NCI-H1105 treated with DMSO at 0.1 percent for 48 hours (cell line): Measurements from ENCODE around the gene CHST3.
"Not testable (repeated sequence)": the region's sequence is repeated elsewhere in the genome, so short reads cannot be mapped to it uniquely, and the experiment has no call there.

Experiments
- DNase-seq: peaks from one replicate; lab custom pipeline; 2025; lab: John Stamatoyannopoulos, UW

CHST3 gene

DNA sequence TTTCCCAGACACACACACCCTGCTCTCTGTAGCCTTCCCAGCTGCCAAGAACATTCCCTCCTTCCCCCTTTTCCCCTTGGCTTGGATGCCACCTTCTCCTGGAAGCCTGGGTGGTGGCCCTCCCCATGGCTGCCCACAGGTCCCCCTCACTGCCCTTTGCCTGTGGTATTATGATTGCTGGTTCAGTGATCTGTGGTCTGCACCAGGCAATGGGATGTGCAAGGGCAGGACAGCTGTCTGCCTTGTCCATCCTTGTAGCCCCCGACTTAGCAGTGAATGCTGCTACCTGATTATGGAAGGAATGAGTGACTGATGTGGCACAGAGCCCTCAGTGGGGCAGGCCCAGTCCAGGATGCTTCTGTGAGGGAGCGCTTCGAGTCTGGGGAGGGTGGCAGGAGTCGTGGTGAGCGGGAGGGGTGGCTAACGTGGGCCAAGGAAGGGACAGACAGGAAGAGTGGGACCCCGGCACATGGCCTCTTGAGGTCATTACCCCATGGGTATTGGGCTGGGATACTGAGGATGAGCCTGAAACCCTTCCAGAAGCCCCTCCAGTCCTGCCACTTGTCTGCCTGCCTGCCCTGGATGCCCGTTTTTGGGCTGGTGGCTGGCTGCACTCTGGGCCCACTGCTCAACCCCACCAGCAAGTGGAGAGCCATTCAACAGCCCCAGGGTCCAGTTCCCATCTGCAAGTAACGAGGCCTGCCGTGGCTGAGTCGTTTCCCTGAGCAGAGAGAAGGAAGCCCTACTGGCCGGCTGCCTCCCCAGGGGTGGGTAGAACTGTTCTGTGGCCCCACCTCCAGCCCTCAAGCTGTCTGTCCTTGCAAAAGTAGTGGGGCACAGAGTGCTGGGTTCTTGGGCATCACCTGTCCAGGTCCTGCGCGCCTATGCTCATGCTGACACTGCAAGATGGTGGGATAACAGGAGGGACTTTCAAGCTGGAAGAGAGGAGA lies 8.8 kb downstream of the CHST3 start:
- DNase-seq: no peak

- no peak for DNase-seq
Measured at GRCh38 chr10:71973777-71974488, 9.7 kb downstream of the CHST3 start.

GRCh38 chr10:71974489-71975021 lies 10.4 kb downstream of the CHST3 start:
- no peak for DNase-seq

DNA sequence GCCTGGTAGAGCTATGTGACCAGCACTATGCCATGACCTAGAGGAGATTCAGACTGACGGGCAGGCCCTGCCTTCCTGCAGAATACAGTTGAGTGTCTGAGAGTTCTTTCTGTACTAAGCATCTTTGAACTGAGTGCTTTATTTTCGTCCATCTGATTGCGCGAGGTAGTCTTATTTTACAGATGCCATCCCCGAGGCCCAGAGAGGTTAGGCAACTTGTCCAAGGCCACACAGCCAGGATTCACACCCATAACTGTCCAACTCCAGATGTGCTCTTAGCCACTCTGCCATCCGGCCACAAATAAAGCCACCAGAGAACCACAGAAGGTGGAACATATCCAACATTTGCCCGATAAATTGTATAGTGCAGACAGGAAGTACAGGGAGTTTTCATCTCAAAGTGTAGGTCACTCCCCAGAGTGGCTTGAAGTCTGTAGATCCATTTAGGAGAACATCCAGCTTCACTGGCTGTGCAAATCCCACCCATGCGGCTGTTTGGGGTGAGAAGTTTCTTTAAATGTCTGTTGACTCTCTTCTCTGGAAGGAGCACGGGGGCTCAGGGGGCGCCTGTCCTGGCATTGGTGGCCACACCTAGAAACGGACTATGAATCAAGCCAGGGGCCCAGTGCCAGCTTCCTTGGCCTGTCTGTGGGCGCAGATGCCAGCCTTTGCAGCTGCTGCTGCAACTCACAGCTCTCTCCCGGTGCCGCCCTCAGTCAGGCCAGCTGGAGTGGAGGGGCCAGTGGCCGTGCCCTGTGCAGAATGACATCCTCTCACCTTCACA lies 11.1 kb downstream of the CHST3 start:
- DNase-seq: no peak

GRCh38 chr10:71975871-71976725 lies 11.9 kb downstream of the CHST3 start:
- DNase-seq: no peak

GRCh38 chr10:71977614-71977903 lies 13.4 kb downstream of the CHST3 start:
- not testable (repeated sequence) for DNase-seq

GRCh38 chr10:71978476-71978875 lies 14.3 kb downstream of the CHST3 start:
- no peak for DNase-seq

- no peak for DNase-seq
Measured at GRCh38 chr10:71978988-71979691, 14.9 kb downstream of the CHST3 start.

- DNase-seq: no peak
Measured at GRCh38 chr10:71979692-71980062, 15.5 kb downstream of the CHST3 start.

DNA sequence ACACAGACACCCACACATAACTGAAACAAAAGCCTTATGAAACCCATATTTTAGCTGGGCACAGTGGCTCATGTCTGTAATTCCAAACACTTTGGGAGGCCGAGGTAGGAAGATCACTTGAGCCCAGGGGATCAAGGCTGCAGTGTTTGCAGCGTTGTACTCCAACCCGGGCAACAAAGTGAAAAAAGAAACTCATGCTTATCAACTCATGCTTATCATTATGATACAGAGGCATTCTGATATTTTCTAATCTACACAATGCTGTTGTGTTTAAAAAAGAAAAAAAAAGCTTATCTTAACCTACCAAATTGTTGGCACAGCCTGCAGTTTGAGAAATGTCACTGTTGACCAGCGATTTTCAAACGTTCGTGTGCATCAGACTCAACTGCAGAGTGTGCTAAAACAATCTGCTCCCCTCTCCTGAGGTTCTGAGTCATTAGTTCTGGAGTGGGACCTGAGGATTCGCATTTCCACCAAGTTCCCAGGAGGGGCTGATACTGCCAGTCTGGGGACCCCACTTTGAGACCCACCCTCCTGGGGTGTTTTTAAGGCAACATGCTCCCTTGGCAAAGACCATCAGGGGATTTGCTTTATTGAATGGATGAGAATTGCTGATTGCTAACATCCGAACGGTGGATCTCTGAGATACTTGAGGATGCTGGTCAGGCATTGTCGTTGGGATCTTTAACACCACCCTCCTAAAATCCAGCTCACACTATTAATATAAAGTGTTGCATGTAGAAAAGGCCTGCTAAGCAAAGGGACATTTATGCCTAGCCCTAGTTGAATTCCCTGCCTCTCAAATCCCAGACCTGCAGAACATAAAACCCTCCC lies 16.2 kb downstream of the CHST3 start:
- no peak for DNase-seq

DNA sequence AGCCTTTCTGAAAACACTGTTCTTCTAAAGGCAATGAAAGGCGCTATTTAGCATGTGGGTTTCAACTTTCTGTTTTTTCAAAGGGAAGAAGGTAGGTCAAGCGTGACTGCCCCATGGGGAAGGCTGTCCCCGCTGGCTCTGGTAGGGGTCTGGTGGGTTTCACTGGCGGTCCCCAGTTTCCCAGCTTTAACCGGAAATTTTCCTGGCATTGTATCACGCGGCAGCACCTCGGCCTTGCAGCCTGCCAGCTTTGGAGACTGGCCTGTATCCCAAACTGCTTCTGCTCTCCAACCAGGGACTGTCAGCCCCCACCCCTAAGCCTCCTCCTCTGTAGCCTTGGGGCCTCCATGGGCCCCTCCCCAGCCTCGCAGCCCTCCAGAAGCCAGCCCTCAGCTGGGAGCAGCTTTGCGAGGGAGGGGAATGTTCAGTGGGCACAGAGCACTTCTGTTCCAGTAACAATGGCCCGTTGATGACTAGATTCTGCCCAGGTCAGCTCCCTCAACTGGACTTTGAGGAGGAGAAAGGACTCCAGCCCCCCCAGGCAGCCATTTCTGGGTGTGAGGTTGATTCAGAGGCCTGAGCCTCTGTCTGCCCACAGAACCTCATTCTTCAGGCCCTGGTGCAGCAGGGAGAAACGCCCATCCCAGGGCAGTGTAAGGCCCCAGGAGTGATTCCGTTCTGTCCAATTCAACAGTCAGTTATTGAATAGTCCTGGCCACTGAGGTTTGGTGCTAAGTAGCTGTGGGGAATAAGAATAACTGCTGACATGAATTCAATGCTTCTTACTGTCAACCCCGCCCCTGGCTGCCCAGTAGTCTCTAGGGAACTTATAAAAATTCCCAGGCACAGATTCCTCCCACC lies 17.1 kb downstream of the CHST3 start:
- no peak for DNase-seq

GRCh38 chr10:71981876-71982230 lies 17.7 kb downstream of the CHST3 start:
- DNase-seq: no peak

GRCh38 chr10:71982269-71983178 lies 18.3 kb downstream of the CHST3 start:
- DNase-seq: no peak

GRCh38 chr10:71984126-71984808 lies 20.1 kb downstream of the CHST3 start:
- DNase-seq: no peak

- no peak for DNase-seq
Measured at GRCh38 chr10:71984809-71985388, 20.7 kb downstream of the CHST3 start.

DNA sequence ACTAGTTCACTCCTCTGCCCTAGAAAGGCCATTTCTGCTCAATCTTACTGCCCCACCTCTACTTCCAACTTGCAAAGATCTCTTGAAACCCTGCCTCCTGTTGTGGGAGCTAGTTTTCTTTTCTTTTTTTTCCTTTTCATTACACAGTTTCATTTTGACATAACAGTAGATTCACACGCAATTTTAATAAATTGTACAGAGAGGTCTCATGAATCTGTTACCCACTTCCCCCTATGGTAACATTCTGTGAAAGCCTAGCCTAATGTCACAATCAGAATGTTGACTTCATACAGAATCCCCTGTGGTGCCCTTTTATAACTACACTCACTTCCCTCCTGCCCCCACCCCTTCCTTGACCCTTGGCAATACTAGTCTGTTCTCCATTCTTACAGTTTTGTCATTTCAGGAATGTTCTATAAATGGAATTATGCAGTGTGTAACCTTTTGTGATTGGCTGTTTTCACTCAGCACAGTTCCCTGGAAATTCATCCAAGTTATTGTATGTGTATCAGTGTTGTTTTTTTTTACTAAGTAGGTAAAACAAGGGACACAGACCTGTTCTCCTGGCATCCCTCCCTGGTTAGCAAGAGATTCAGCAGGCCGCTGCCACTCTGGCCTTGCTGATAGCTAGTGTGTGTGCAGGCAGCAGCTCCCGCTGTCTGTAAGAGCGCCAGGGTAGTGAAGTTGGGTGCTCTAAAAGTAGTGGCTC lies 21.5 kb downstream of the CHST3 start:
- DNase-seq: no peak
